GM12878 (cell line): ENCODE measurements around the gene ZNF341. TPM values are rescaled to one million over a fixed set of nuclear protein-coding genes. Genes with fewer than 3 reads are reported as not detected.

Experiments
- ATF7 ChIP-seq: fragments of 450-650 bp; IDR thresholded peaks from 2 replicates; pipeline ENCODE4 v1.6.1; 2016; ENCODE audit warnings: low read depth, mild to moderate bottlenecking
- BCL11A ChIP-seq: IDR thresholded peaks from 2 replicates; pipeline ENCODE4 v1.6.1; 2011; ENCODE audit warnings: low read depth, low read length
- BHLHE40 ChIP-seq, 2 experiments: fragments of 450-650 bp in 1 of 2; IDR thresholded peaks; 2 replicates each; pipeline ENCODE4 v1.6.1; 2011 to 2017; ENCODE audit warnings: low read depth in 2 of 2, borderline replicate concordance in 1 of 2, improper control_type of control experiment in 1 of 2, low read length in 1 of 2, mild to moderate bottlenecking in 1 of 2
- DPF2 ChIP-seq: fragments of 450-650 bp; IDR thresholded peaks from 2 replicates; pipeline ENCODE4 v1.6.1; 2017; ENCODE audit warnings: mild to moderate bottlenecking
- ESRRA ChIP-seq: IDR thresholded peaks from 2 replicates; pipeline ENCODE4 v1.6.1; 2012; ENCODE audit warnings: mild to moderate bottlenecking, low read length, improper control_type of control experiment
- FOS ChIP-seq: IDR thresholded peaks from 3 replicates; pipeline ENCODE4 v1.6.1; 2011; ENCODE audit warnings: borderline replicate concordance; ENCODE audit not compliant: insufficient read length; ENCODE audit errors: extremely low read depth
- HDAC6 ChIP-seq: fragments of 200-600 bp; sonication (generic); IDR thresholded peaks from one replicate; pipeline ENCODE4 v1.8.0; 2017; ENCODE audit warnings: antibody characterized with exemption; ENCODE audit not compliant: unreplicated experiment
- HDGF ChIP-seq: fragments of 450-650 bp; IDR thresholded peaks from 2 replicates; pipeline ENCODE4 v1.6.1; 2016; ENCODE audit warnings: antibody characterized with exemption
- IRF4 ChIP-seq: IDR thresholded peaks from 2 replicates; pipeline ENCODE4 v1.6.1; 2011; ENCODE audit warnings: low read depth, low read length
- JUNB ChIP-seq: IDR thresholded peaks from 2 replicates; pipeline ENCODE4 v1.6.1; 2016; ENCODE audit warnings: antibody characterized with exemption, mild to moderate bottlenecking
- JUND ChIP-seq: IDR thresholded peaks from 2 replicates; pipeline ENCODE4 v1.6.1; 2012; ENCODE audit warnings: low read depth, mild to moderate bottlenecking, low read length, improper control_type of control experiment, moderate library complexity
- MEF2B ChIP-seq: fragments of 450-650 bp; IDR thresholded peaks from 2 replicates; pipeline ENCODE4 v1.6.1; 2018; ENCODE audit warnings: mild to moderate bottlenecking, moderate library complexity; ENCODE audit not compliant: partially characterized antibody, poor library complexity, severe bottlenecking
- POLR2A ChIP-seq: IDR thresholded peaks from 2 replicates; pipeline ENCODE4 v1.6.1; 2011; ENCODE audit warnings: low read depth, mild to moderate bottlenecking, low read length
- RB1 ChIP-seq: fragments of 450-650 bp; formaldehyde crosslinking; IDR thresholded peaks from 2 replicates; pipeline ENCODE4 v1.6.1; 2017; ENCODE audit warnings: mild to moderate bottlenecking, borderline replicate concordance
- RUNX3 ChIP-seq: IDR thresholded peaks from 2 replicates; pipeline ENCODE4 v1.6.1; 2012; ENCODE audit warnings: low read length, inconsistent platforms
- SIN3A ChIP-seq: IDR thresholded peaks from 2 replicates; pipeline ENCODE4 v1.6.1; 2012; ENCODE audit warnings: low read depth, low read length, improper control_type of control experiment
- SMARCA5 ChIP-seq: fragments of 450-650 bp; IDR thresholded peaks from 2 replicates; pipeline ENCODE4 v1.6.1; 2017; ENCODE audit warnings: mild to moderate bottlenecking
- TARDBP ChIP-seq: IDR thresholded peaks from 2 replicates; pipeline ENCODE4 v1.6.1; 2016; ENCODE audit warnings: borderline replicate concordance
- WRNIP1 ChIP-seq: IDR thresholded peaks from 2 replicates; pipeline ENCODE4 v1.6.1; 2011; ENCODE audit warnings: low read depth, low read length, improper control_type of control experiment, borderline replicate concordance
- ZNF24 ChIP-seq: fragments of 450-650 bp; IDR thresholded peaks from 2 replicates; pipeline ENCODE4 v1.6.1; 2017; ENCODE audit warnings: antibody characterized with exemption, mild to moderate bottlenecking
- polyA plus RNA-seq, 11 experiments: library from polyadenylated mRNA; depleted of rRNA in 4 of 11; unstranded in 6 of 11; stranded (reverse) in 5 of 11; fragments of >200 nt; fragmentation: Nextera tagmentation in 4 of 11; fragmentation: Illumina TruSeq in 1 of 11; extraction: Ambion mirVana in 4 of 11; extraction: Trizol in 1 of 11; gene quantifications; 1 replicate in 1 of 11; 2 replicates in 10 of 11; pipeline versions ENCODE4 v1.2.1 to v1.2.3, GENCODE V29; 2011 to 2016; ENCODE audit warnings: inconsistent platforms in 2 of 11, missing spikeins in 2 of 11, low read depth in 1 of 11
- total RNA-seq, 4 experiments: library from RNA; depleted of rRNA in 3 of 4; stranded (reverse); fragments of >200 nt in 3 of 4; fragmentation: Illumina TruSeq in 1 of 4; extraction: Trizol in 1 of 4; gene quantifications; 2 replicates each; pipeline versions ENCODE4 v1.2.1 to v1.2.3, GENCODE V29; 2013 to 2021
- TF ChIP-seq, protein P1 (sequence below): fragments of 450-650 bp; formaldehyde crosslinking; IDR thresholded peaks from 2 replicates; pipeline ENCODE4 v1.4.0; 2022; ENCODE audit warnings: mild to moderate bottlenecking, moderate library complexity
- TF ChIP-seq, protein P2 (sequence below): fragments of 450-650 bp; IDR thresholded peaks from 2 replicates; pipeline ENCODE4 v1.6.1; 2016; ENCODE audit warnings: mild to moderate bottlenecking
- TF ChIP-seq, protein P3 (sequence below): fragments of 450-650 bp; IDR thresholded peaks from 2 replicates; pipeline ENCODE4 v1.6.1; 2017; ENCODE audit warnings: mild to moderate bottlenecking, moderate library complexity

The ZNF341 gene
- total and polyA plus RNA-seq, 10 of the 15 experiments (the other 5 are each of a cell fraction or from before 2014, with no cell fraction given), result 0.18 to 5.0 (median 2.6) TPM

DNA sequence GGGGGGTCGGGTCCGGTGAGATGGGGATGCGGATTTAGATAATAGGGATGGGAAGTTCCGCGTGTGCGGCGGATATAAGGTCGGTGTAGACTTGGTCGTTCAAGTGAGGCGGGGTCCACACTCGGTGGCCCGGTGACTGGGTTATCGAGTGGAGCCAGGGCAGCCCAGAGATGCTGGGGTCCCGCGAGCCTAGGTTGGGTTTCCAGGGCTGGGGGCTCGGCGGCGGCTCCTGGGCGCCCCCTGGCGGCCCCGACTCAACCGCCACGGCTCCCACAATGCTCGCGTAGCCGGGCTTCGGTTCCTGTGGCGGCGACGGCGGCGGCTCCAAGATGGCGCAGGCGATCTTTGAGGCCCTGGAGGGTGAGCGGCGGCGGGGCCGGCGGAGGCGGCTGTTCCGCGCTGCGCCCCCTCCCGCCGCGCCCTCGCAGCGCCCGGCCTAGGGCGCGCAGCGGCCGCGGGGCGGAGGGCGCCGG, at the start of gene ZNF341 (continued):
- TF ChIP-seq RB1 (peak; percentile 88; the same call in 1 of the 2 replicates), RUNX3 (peak; percentile 61), MEF2B (peak; percentile 35), JUNB (no peak), POLR2A (peak; percentile 57; the same call in 1 of the 2 replicates), ZNF24 (no peak), DPF2 (0 out of 2 replicates have a peak, but pooled peaks have one; percentile 31), SMARCA5 (peak; percentile 52; the same call in 1 of the 2 replicates), BCL11A (no peak), HDGF (0 out of 2 replicates have a peak, but pooled peaks have one; percentile 78), SIN3A (peak; percentile 24; the same call in 1 of the 2 replicates), WRNIP1 (no peak), BHLHE40 (IDR thresholded peaks at IDR 0.05; ENCODE audit: borderline replicate concordance in 1 of 2, low read depth in 2 of 2, low read length in 1 of 2) (peak in 1 of 2 experiments; percentile 23; a peak in 1 of 4 replicates), FOS (no peak), ESRRA (0 out of 2 replicates have a peak, but pooled peaks have one; percentile 25), HDAC6 (no peak), JUND (no peak), IRF4 (no peak), TARDBP (no peak), ATF7 (no peak)
- TF ChIP-seq, protein P1, sequence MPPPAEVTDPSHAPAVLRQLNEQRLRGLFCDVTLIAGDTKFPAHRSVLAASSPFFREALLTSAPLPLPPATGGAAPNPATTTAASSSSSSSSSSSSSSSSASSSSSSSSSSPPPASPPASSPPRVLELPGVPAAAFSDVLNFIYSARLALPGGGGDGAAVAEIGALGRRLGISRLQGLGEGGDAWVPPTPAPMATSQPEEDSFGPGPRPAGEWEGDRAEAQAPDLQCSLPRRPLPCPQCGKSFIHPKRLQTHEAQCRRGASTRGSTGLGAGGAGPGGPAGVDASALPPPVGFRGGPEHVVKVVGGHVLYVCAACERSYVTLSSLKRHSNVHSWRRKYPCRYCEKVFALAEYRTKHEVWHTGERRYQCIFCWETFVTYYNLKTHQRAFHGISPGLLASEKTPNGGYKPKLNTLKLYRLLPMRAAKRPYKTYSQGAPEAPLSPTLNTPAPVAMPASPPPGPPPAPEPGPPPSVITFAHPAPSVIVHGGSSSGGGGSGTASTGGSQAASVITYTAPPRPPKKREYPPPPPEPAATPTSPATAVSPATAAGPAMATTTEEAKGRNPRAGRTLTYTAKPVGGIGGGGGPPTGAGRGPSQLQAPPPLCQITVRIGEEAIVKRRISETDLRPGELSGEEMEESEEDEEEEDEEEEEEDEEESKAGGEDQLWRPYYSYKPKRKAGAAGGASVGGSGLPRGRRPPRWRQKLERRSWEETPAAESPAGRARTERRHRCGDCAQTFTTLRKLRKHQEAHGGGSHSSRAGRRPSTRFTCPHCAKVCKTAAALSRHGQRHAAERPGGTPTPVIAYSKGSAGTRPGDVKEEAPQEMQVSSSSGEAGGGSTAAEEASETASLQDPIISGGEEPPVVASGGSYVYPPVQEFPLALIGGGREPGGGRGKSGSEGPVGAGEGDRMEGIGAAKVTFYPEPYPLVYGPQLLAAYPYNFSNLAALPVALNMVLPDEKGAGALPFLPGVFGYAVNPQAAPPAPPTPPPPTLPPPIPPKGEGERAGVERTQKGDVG, result no peak
- TF ChIP-seq, protein P2, sequence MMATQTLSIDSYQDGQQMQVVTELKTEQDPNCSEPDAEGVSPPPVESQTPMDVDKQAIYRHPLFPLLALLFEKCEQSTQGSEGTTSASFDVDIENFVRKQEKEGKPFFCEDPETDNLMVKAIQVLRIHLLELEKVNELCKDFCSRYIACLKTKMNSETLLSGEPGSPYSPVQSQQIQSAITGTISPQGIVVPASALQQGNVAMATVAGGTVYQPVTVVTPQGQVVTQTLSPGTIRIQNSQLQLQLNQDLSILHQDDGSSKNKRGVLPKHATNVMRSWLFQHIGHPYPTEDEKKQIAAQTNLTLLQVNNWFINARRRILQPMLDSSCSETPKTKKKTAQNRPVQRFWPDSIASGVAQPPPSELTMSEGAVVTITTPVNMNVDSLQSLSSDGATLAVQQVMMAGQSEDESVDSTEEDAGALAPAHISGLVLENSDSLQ, result 0 out of 2 replicates have a peak, but pooled peaks have one; percentile 9
- TF ChIP-seq, protein P3, sequence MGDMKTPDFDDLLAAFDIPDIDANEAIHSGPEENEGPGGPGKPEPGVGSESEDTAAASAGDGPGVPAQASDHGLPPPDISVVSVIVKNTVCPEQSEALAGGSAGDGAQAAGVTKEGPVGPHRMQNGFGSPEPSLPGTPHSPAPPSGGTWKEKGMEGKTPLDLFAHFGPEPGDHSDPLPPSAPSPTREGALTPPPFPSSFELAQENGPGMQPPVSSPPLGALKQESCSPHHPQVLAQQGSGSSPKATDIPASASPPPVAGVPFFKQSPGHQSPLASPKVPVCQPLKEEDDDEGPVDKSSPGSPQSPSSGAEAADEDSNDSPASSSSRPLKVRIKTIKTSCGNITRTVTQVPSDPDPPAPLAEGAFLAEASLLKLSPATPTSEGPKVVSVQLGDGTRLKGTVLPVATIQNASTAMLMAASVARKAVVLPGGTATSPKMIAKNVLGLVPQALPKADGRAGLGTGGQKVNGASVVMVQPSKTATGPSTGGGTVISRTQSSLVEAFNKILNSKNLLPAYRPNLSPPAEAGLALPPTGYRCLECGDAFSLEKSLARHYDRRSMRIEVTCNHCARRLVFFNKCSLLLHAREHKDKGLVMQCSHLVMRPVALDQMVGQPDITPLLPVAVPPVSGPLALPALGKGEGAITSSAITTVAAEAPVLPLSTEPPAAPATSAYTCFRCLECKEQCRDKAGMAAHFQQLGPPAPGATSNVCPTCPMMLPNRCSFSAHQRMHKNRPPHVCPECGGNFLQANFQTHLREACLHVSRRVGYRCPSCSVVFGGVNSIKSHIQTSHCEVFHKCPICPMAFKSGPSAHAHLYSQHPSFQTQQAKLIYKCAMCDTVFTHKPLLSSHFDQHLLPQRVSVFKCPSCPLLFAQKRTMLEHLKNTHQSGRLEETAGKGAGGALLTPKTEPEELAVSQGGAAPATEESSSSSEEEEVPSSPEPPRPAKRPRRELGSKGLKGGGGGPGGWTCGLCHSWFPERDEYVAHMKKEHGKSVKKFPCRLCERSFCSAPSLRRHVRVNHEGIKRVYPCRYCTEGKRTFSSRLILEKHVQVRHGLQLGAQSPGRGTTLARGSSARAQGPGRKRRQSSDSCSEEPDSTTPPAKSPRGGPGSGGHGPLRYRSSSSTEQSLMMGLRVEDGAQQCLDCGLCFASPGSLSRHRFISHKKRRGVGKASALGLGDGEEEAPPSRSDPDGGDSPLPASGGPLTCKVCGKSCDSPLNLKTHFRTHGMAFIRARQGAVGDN, result no peak; the same call in none of the 2 replicates
